Measurements from ENCODE around the gene COL25A1. TPM values are rescaled to one million over a fixed set of nuclear protein-coding genes. Genes with fewer than 3 reads are reported as not detected.

The COL25A1 gene
- total RNA-seq, 1 experiment from 2014 or later, result not detected

DNA sequence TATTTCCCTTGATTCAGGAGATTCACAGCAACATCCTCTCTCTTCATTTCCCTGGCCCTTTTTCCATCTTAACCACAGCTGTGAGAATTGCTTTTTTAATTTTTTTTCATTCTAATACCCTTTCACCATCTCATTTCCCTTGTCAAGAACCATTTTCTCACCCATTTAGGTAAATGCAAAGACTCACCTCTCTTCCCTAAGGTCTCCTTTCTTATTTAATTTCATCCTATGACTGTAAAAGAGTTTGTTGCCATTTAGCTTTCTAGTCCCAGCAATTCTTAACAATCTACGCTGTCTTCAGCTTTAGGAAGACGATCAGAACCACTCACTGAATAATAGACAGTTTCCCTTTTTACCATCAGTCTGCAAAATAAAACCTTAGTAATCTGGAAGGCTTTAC, 298.5 kb downstream of the COL25A1 start:
- Histone ChIP-seq H3K27ac (ENCODE audit: low read depth, low read length) (no peak overlapping the region), H4K20me1 (ENCODE audit: insufficient read depth) (no peaks in the 10 kb centered on the region), H3K9me3 (ENCODE audit: control insufficient read depth in 1 of 2, insufficient read depth in 1 of 2, low read depth in 1 of 2, low read length in 2 of 2) (no peaks in the 10 kb centered on the region), H3K9ac (ENCODE audit: low read length) (no peak overlapping the region), H3K27me3 (ENCODE audit: insufficient read depth, low read length) (peaks cover 37% of the 10 kb centered on the region), H3K36me3 (ENCODE audit: control insufficient read depth in 1 of 2, insufficient read depth in 2 of 2, low read length in 2 of 2) (no peaks in the 10 kb centered on the region), H3K4me3 (replicated peaks in 1 of 2; ENCODE audit: low read depth in 1 of 2, low read length in 2 of 2) (no peak overlapping the region), H2AFZ (ENCODE audit: low read depth, low read length, poor library complexity, severe bottlenecking) (no peak overlapping the region), H3K79me2 (ENCODE audit: insufficient read depth, low read length) (no peaks in the 10 kb centered on the region), H3K9me2 (ENCODE audit: insufficient read depth) (no peaks in the 10 kb centered on the region), H3K4me2 (ENCODE audit: low read length) (no peak overlapping the region), H3K4me1 (ENCODE audit: control insufficient read depth in 1 of 2, insufficient read depth in 2 of 2, low read length in 2 of 2) (no peaks in the 10 kb centered on the region)
- TF ChIP-seq ELF1 (IDR thresholded peaks at IDR 0.05; ENCODE audit: borderline replicate concordance, low read depth) (no peak), POLR2A (IDR thresholded peaks at IDR 0.05; ENCODE audit: borderline replicate concordance, extremely low read depth, insufficient read depth, insufficient read length) (no peak), EZH2 (IDR thresholded peaks at IDR 0.05) (no peak), CEBPB (IDR thresholded peaks at IDR 0.05; ENCODE audit: low read depth) (no peak), ZFX (IDR thresholded peaks at IDR 0.05) (no peak), EGR1 (IDR thresholded peaks at IDR 0.05; ENCODE audit: low read depth) (no peak), CBX3 (IDR thresholded peaks at IDR 0.05; ENCODE audit: low read depth) (no peak), RAD21 (IDR thresholded peaks at IDR 0.05; ENCODE audit: low read depth) (no peak), JUND (IDR thresholded peaks at IDR 0.05) (no peak), YY1 (IDR thresholded peaks at IDR 0.05; ENCODE audit: extremely low read depth, insufficient replicate concordance, low read depth, low read length) (no peak), TCF7L2 (IDR thresholded peaks at IDR 0.05; ENCODE audit: borderline replicate concordance, extremely low read depth, insufficient read depth, insufficient read length) (no peak)
- TF ChIP-seq, protein P1, sequence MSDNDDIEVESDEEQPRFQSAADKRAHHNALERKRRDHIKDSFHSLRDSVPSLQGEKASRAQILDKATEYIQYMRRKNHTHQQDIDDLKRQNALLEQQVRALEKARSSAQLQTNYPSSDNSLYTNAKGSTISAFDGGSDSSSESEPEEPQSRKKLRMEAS (IDR thresholded peaks at IDR 0.05), result no peak
- TF ChIP-seq, protein P2, sequence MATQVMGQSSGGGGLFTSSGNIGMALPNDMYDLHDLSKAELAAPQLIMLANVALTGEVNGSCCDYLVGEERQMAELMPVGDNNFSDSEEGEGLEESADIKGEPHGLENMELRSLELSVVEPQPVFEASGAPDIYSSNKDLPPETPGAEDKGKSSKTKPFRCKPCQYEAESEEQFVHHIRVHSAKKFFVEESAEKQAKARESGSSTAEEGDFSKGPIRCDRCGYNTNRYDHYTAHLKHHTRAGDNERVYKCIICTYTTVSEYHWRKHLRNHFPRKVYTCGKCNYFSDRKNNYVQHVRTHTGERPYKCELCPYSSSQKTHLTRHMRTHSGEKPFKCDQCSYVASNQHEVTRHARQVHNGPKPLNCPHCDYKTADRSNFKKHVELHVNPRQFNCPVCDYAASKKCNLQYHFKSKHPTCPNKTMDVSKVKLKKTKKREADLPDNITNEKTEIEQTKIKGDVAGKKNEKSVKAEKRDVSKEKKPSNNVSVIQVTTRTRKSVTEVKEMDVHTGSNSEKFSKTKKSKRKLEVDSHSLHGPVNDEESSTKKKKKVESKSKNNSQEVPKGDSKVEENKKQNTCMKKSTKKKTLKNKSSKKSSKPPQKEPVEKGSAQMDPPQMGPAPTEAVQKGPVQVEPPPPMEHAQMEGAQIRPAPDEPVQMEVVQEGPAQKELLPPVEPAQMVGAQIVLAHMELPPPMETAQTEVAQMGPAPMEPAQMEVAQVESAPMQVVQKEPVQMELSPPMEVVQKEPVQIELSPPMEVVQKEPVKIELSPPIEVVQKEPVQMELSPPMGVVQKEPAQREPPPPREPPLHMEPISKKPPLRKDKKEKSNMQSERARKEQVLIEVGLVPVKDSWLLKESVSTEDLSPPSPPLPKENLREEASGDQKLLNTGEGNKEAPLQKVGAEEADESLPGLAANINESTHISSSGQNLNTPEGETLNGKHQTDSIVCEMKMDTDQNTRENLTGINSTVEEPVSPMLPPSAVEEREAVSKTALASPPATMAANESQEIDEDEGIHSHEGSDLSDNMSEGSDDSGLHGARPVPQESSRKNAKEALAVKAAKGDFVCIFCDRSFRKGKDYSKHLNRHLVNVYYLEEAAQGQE (IDR thresholded peaks at IDR 0.05; ENCODE audit: low read depth), result no peak
- DNase-seq (ENCODE audit: low read depth, low spot score), result no peak
- ChIA-PET CTCF (no interaction called here), RAD21 (ENCODE audit: low non-redundant PET in 1 of 2, low total read pairs in 2 of 2, uncharacterized antibody in 2 of 2, unreplicated experiment in 2 of 2) (no interaction called here), POLR2A (no interaction called here)
- ATAC-seq, result no peak
- intact Hi-C loops (cut with micrococcal nuclease), result no loop called here
- no TSS peak for BruUV-seq (replicated peaks)
